ENCODE measurements around the gene ST6GALNAC3.

DNA sequence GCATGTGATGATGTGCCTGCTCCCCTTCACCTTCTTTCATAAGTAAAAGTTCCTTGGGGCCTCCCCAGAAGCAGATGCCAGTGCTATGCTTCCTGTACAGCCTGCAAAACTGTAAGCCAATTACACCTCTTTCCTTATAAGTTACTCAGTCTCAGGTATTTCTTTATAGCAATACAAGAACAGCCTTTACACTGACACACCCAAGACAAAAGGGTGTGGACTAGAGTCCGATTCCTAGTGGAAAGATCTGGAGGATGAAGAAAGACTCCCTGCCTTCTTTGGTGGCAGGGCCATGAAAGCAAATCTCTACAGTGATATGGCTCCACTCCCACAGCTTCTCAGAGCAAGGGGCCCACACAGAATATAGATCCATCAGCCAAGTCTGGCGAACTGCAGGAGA lies 583.1 kb downstream of the ST6GALNAC3 start:
- TF ChIP-seq SIN3A (IDR thresholded peaks at IDR 0.05; ENCODE audit: borderline replicate concordance, insufficient read depth, low read depth, low read length) = no peak
- TF ChIP-seq, protein P1, sequence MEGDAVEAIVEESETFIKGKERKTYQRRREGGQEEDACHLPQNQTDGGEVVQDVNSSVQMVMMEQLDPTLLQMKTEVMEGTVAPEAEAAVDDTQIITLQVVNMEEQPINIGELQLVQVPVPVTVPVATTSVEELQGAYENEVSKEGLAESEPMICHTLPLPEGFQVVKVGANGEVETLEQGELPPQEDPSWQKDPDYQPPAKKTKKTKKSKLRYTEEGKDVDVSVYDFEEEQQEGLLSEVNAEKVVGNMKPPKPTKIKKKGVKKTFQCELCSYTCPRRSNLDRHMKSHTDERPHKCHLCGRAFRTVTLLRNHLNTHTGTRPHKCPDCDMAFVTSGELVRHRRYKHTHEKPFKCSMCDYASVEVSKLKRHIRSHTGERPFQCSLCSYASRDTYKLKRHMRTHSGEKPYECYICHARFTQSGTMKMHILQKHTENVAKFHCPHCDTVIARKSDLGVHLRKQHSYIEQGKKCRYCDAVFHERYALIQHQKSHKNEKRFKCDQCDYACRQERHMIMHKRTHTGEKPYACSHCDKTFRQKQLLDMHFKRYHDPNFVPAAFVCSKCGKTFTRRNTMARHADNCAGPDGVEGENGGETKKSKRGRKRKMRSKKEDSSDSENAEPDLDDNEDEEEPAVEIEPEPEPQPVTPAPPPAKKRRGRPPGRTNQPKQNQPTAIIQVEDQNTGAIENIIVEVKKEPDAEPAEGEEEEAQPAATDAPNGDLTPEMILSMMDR (IDR thresholded peaks at IDR 0.05) = no peak
